Hematopoietic multipotent progenitor cell treated with erythropoietin and hydrocortisone succinate and interleukin-3 and kit ligand, for 17 days (in vitro differentiated cells): ENCODE measurements around the gene EDEM1.
"Not testable (repeated sequence)": the region's sequence is repeated elsewhere in the genome, so short reads cannot be mapped to it uniquely, and the experiment has no call there.

Source experiments
- DNase-seq: peaks from one replicate; pipeline ENCODE4 v3.0.0-alpha.2; 2015; ENCODE audit warnings: low spot score

The EDEM1 gene

GRCh38 chr3:5187156-5187919 is at the start of gene EDEM1:
EDEM1 (plus strand) TSS chr3:5187707; CDS start chr3:5187806, 99 bp downstream.
- DNase-seq: peak; percentile 92

- no peak for DNase-seq
These were observed 49.1 kb upstream of the EDEM1 start for GRCh38 chr3:5138214-5138981.

- DNase-seq: no peak
These were observed 47.3 kb upstream of the EDEM1 start for GRCh38 chr3:5140230-5140621.

- no peak for DNase-seq
These were observed 46.7 kb upstream of the EDEM1 start for GRCh38 chr3:5140839-5141238.

- DNase-seq: no peak
These were observed 45.7 kb upstream of the EDEM1 start for GRCh38 chr3:5141760-5142159.

- DNase-seq: no peak
These were observed 44.0 kb upstream of the EDEM1 start for GRCh38 chr3:5143464-5143863.

- DNase-seq: no peak
These were observed 43.1 kb upstream of the EDEM1 start for GRCh38 chr3:5144316-5144994.

- no peak for DNase-seq
These were observed 42.4 kb upstream of the EDEM1 start for GRCh38 chr3:5145120-5145519.

- DNase-seq: not testable (repeated sequence)
These were observed 40.4 kb upstream of the EDEM1 start for GRCh38 chr3:5147152-5147551.

- DNase-seq: no peak
These were observed 38.1 kb upstream of the EDEM1 start for GRCh38 chr3:5149306-5149880.

- DNase-seq: no peak
These were observed 35.9 kb upstream of the EDEM1 start for GRCh38 chr3:5151586-5151985.

GRCh38 chr3:5153074-5153473 is 34.4 kb upstream of the EDEM1 start:
- DNase-seq: no peak

- no peak for DNase-seq
These were observed 32.3 kb upstream of the EDEM1 start for GRCh38 chr3:5155241-5155640.

- DNase-seq: no peak
These were observed 27.2 kb upstream of the EDEM1 start for GRCh38 chr3:5160321-5160720.

- DNase-seq: no peak
These were observed 26.3 kb upstream of the EDEM1 start for GRCh38 chr3:5160940-5161858.

- DNase-seq: no peak
These were observed 25.4 kb upstream of the EDEM1 start for GRCh38 chr3:5162102-5162501.

GRCh38 chr3:5165698-5166097 is 21.8 kb upstream of the EDEM1 start:
- no peak for DNase-seq

GRCh38 chr3:5166846-5167245 is 20.7 kb upstream of the EDEM1 start:
- no peak for DNase-seq

- DNase-seq: no peak
These were observed 19.4 kb upstream of the EDEM1 start for GRCh38 chr3:5168110-5168509.

- no peak for DNase-seq
These were observed 17.7 kb upstream of the EDEM1 start for GRCh38 chr3:5169807-5170206.

- DNase-seq: no peak
These were observed 16.5 kb upstream of the EDEM1 start for GRCh38 chr3:5170975-5171374.
